ENCODE measurements around the gene RBMS2.

GRCh38 chr12:56529656-56530055, 8.0 kb downstream of the RBMS2 start:
- no peak for TF ChIP-seq CTCF (IDR thresholded peaks at IDR 0.05)
- no peak for TF ChIP-seq POLR2A (IDR thresholded peaks at IDR 0.05)
- no peak for TF ChIP-seq EP300 (IDR thresholded peaks at IDR 0.05)

Measured in upper lobe of left lung (tissue), 4 donors.